Measurements from ENCODE around the gene FRMD6. TPM values are rescaled to one million over a fixed set of nuclear protein-coding genes. Genes with fewer than 3 reads are reported as not detected.

The FRMD6 gene
- total RNA-seq = 136 and 224 TPM in 2 replicates

GRCh38 chr14:51651388-51652167 lies at the start of gene FRMD6:
Gene FRMD6, plus strand, starts transcription at chr14:51651910. Its CDS starts 37,927 bp downstream, at chr14:51689837.
- Histone ChIP-seq H3K36me3 (ENCODE audit: control insufficient read depth, insufficient read depth, low read length) (no peaks in the 10 kb centered on the region), H3K4me3 (ENCODE audit: low read depth, low read length) (peak within 1 kb of the TSS; percentile 63), H3K27me3 (ENCODE audit: control insufficient read depth, insufficient read depth, low read length) (no peaks in the 10 kb centered on the region)
- TF ChIP-seq, protein P1, sequence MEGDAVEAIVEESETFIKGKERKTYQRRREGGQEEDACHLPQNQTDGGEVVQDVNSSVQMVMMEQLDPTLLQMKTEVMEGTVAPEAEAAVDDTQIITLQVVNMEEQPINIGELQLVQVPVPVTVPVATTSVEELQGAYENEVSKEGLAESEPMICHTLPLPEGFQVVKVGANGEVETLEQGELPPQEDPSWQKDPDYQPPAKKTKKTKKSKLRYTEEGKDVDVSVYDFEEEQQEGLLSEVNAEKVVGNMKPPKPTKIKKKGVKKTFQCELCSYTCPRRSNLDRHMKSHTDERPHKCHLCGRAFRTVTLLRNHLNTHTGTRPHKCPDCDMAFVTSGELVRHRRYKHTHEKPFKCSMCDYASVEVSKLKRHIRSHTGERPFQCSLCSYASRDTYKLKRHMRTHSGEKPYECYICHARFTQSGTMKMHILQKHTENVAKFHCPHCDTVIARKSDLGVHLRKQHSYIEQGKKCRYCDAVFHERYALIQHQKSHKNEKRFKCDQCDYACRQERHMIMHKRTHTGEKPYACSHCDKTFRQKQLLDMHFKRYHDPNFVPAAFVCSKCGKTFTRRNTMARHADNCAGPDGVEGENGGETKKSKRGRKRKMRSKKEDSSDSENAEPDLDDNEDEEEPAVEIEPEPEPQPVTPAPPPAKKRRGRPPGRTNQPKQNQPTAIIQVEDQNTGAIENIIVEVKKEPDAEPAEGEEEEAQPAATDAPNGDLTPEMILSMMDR (IDR thresholded peaks at IDR 0.05; ENCODE audit: insufficient read depth, low read length, severe bottlenecking) = peak; percentile 84
- no peak for FAIRE-seq
- DNase-seq (ENCODE audit: low read depth) = peak; percentile 67

- Histone ChIP-seq H3K4me3 (ENCODE audit: low read depth, low read length) (no peak overlapping the region), H3K36me3 (ENCODE audit: control insufficient read depth, insufficient read depth, low read length) (peaks cover 7% of the 10 kb centered on the region), H3K27me3 (ENCODE audit: control insufficient read depth, insufficient read depth, low read length) (no peaks in the 10 kb centered on the region)
- FAIRE-seq = no peak
- TF ChIP-seq, protein P1 (IDR thresholded peaks at IDR 0.05; ENCODE audit: insufficient read depth, low read length, severe bottlenecking) = no peak
- no peak for DNase-seq (ENCODE audit: low read depth)
Measured at GRCh38 chr14:51602310-51602709, 49.4 kb upstream of the FRMD6 start.

- Histone ChIP-seq H3K27me3 (ENCODE audit: control insufficient read depth, insufficient read depth, low read length) (no peaks in the 10 kb centered on the region), H3K36me3 (ENCODE audit: control insufficient read depth, insufficient read depth, low read length) (peaks cover 7% of the 10 kb centered on the region), H3K4me3 (ENCODE audit: low read depth, low read length) (no peak overlapping the region)
- TF ChIP-seq, protein P1 (IDR thresholded peaks at IDR 0.05; ENCODE audit: insufficient read depth, low read length, severe bottlenecking) = no peak
- DNase-seq (ENCODE audit: low read depth) = no peak
- no peak for FAIRE-seq
Measured at GRCh38 chr14:51603495-51603894, 48.2 kb upstream of the FRMD6 start.

- H3K27me3 ChIP-seq (ENCODE audit: control insufficient read depth, insufficient read depth, low read length) = no peaks in the 10 kb centered on the region
- TF ChIP-seq, protein P1 (IDR thresholded peaks at IDR 0.05; ENCODE audit: insufficient read depth, low read length, severe bottlenecking) = no peak
- no peak overlapping the region for H3K4me3 ChIP-seq (ENCODE audit: low read depth, low read length)
- no peak for DNase-seq (ENCODE audit: low read depth)
- FAIRE-seq = no peak
- peaks cover 9% of the 10 kb centered on the region for H3K36me3 ChIP-seq (ENCODE audit: control insufficient read depth, insufficient read depth, low read length)
Measured at GRCh38 chr14:51604073-51604472, 47.6 kb upstream of the FRMD6 start.

DNA sequence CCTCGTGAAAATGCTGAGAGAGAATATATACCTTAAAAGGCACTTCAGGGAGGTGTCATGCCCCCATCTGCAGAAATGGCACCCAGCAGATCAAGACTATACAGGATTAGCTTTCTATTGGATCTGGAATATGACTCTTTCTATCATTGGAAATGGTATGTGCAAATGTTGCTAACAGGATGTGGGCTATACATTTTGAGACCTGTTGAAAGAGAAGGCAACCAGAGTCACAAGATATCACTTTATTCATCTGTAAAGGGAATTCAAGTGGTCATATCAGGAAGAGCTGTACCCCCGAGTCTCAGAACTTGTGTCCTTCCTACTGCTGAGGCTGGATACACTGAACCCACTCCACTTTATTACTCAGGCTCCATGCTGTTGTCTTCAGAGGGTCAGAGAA lies 46.1 kb upstream of the FRMD6 start:
- Histone ChIP-seq H3K36me3 (ENCODE audit: control insufficient read depth, insufficient read depth, low read length) (peaks cover 9% of the 10 kb centered on the region), H3K4me3 (ENCODE audit: low read depth, low read length) (no peak overlapping the region), H3K27me3 (ENCODE audit: control insufficient read depth, insufficient read depth, low read length) (no peaks in the 10 kb centered on the region)
- DNase-seq (ENCODE audit: low read depth) (no peak), FAIRE-seq (no peak)
- TF ChIP-seq, protein P1 (IDR thresholded peaks at IDR 0.05; ENCODE audit: insufficient read depth, low read length, severe bottlenecking) = no peak

Data from bronchial epithelial cell (primary cell).